HepG2 (cell line): ENCODE data around the gene NUP155. TPM values are rescaled to one million over a fixed set of nuclear protein-coding genes. Genes with fewer than 3 reads are reported as not detected.
"Not testable (repeated sequence)": the region's sequence is repeated elsewhere in the genome, so short reads cannot be mapped to it uniquely, and the experiment has no call there.

Experiments
- ATAC-seq: fragments of 200-7000 bp; cut with Tn5 transposase; 3 replicates; pipeline ENCODE4 v1.9.1; 2020; ENCODE audit warnings: mild to moderate bottlenecking, moderate library complexity
- BruUV-seq: library from RNA; stranded (reverse); fragments of 400-500 nt; replicated peaks from 2 replicates; lab custom pipeline; 2021; lab: Mats Ljungman, UMichigan
- CTCF ChIA-PET: fragments of 300-600 bp; formaldehyde crosslinking; extraction: SDS; loops from one replicate; lab custom pipeline; 2021; ENCODE audit warnings: low total read pairs, inconsistent platforms, low intra/inter-chr PET ratio; lab: Yijun Ruan, JAX
- POLR2A ChIA-PET: fragments of 350-600 bp; sonication (Branson Sonifier 250); formaldehyde crosslinking; loops from one replicate; lab custom pipeline; 2020; ENCODE audit warnings: antibody characterized with exemption, inconsistent platforms; lab: Yijun Ruan, JAX
- DNase-seq: peaks from one replicate; pipeline ENCODE4 v3.0.0-alpha.2; 2015; ENCODE audit warnings: low spot score
- FAIRE-seq: peaks from 3 replicates; lab custom pipeline; 2011; peaks lifted over from hg19 to GRCh38; lab: Jason Lieb, UNC
- H2AFZ ChIP-seq: one replicate; pipeline ENCODE4 v1.6.1; 2011; ENCODE audit warnings: low read length, inconsistent platforms
- H3K27ac ChIP-seq: fragments of 300-600 bp; 3 replicates; pipeline ENCODE4 v1.8.0; 2011; ENCODE audit warnings: mixed run types, mild to moderate bottlenecking, mixed read lengths, low read length, inconsistent platforms; ENCODE audit not compliant: insufficient read depth; ENCODE audit errors: extremely low read length
- H3K27me3 ChIP-seq, 2 experiments: fragments of 200-600 bp in 1 of 2; 2 replicates in 1 of 2; 3 replicates in 1 of 2; pipeline versions ENCODE4 v1.6.0 to v1.8.0; 2011; ENCODE audit warnings: low read length in 2 of 2, mild to moderate bottlenecking in 2 of 2, moderate library complexity in 2 of 2, inconsistent platforms in 1 of 2; ENCODE audit not compliant: insufficient read depth in 2 of 2, control insufficient read depth in 1 of 2
- H3K36me3 ChIP-seq, 2 experiments: fragments of 200-600 bp in 1 of 2; replicated peaks in 1 of 2; 2 replicates in 1 of 2; 3 replicates in 1 of 2; pipeline versions ENCODE4 v1.5.1 to v1.8.0; 2011; ENCODE audit warnings: low read length in 2 of 2, inconsistent platforms in 1 of 2; ENCODE audit not compliant: insufficient read depth in 2 of 2, control insufficient read depth in 1 of 2
- H3K4me1 ChIP-seq: 2 replicates; pipeline ENCODE4 v1.5.1; 2012; ENCODE audit warnings: low read length, inconsistent platforms; ENCODE audit not compliant: insufficient read depth
- H3K4me2 ChIP-seq: 2 replicates; pipeline ENCODE4 v1.6.0; 2011; ENCODE audit warnings: low read depth, low read length, inconsistent platforms
- H3K4me3 ChIP-seq, 3 experiments: fragments of 200-600 bp in 1 of 3; sonication (generic), shearing (Covaris generic) in 1 of 3; replicated peaks in 1 of 3; 2 replicates each; pipeline ENCODE4 v1.5.1; 2011 to 2016; ENCODE audit warnings: low read length in 3 of 3, inconsistent platforms in 2 of 3, low read depth in 2 of 3, mild to moderate bottlenecking in 2 of 3, control low read depth in 1 of 3, mixed read lengths in 1 of 3; ENCODE audit not compliant: insufficient read depth in 1 of 3
- H3K79me2 ChIP-seq: one replicate; pipeline ENCODE4 v1.6.1; 2011; ENCODE audit warnings: low read length, inconsistent platforms; ENCODE audit not compliant: insufficient read depth
- H3K9ac ChIP-seq: 2 replicates; pipeline ENCODE4 v1.6.0; 2011; ENCODE audit warnings: mild to moderate bottlenecking, low read depth, low read length, inconsistent platforms; ENCODE audit not compliant: insufficient read depth
- H3K9me3 ChIP-seq: 2 replicates; pipeline ENCODE4 v1.5.1; 2012; ENCODE audit warnings: mild to moderate bottlenecking, low read length
- H4K20me1 ChIP-seq: 2 replicates; pipeline ENCODE4 v1.6.0; 2011; ENCODE audit warnings: inconsistent platforms, mild to moderate bottlenecking, low read length, moderate library complexity; ENCODE audit not compliant: insufficient read depth
- DZIP1 ChIP-seq: sonication (generic); formaldehyde crosslinking; IDR thresholded peaks from 2 replicates; pipeline ENCODE4 v1.5.0; 2020; ENCODE audit warnings: mild to moderate bottlenecking, missing genetic modification reagents
- GPN1 ChIP-seq: sonication (generic); formaldehyde crosslinking; IDR thresholded peaks from 2 replicates; pipeline ENCODE4 v1.5.1; 2020; ENCODE audit warnings: missing genetic modification reagents, borderline replicate concordance
- NAIF1 ChIP-seq: sonication (generic); formaldehyde crosslinking; IDR thresholded peaks from 2 replicates; pipeline ENCODE4 v1.5.0; 2020; ENCODE audit warnings: mild to moderate bottlenecking, missing genetic modification reagents, borderline replicate concordance
- ZBTB7A ChIP-seq: sonication (generic); formaldehyde crosslinking; IDR thresholded peaks from 2 replicates; pipeline ENCODE4 v1.8.0; 2022; ENCODE audit warnings: mild to moderate bottlenecking, missing genetic modification reagents
- ZMYM4 ChIP-seq: sonication (generic); formaldehyde crosslinking; IDR thresholded peaks from 2 replicates; pipeline ENCODE4 v1.8.1; 2023; ENCODE audit warnings: mild to moderate bottlenecking, missing genetic modification reagents
- ZNF225 ChIP-seq: sonication (generic); formaldehyde crosslinking; IDR thresholded peaks from 2 replicates; pipeline ENCODE4 v1.4.0; 2020; ENCODE audit warnings: mild to moderate bottlenecking, missing genetic modification reagents
- ZNF761 ChIP-seq: sonication (generic); formaldehyde crosslinking; conservative IDR thresholded peaks from 2 replicates; pipeline ENCODE4 v1.4.0; 2020; ENCODE audit warnings: mild to moderate bottlenecking, missing genetic modification reagents
- ZSCAN31 ChIP-seq: sonication (generic); formaldehyde crosslinking; IDR thresholded peaks from 2 replicates; pipeline ENCODE4 v1.5.0; 2020; ENCODE audit warnings: low read depth, mild to moderate bottlenecking, missing genetic modification reagents
- WGBS: methylation state at CpG from one replicate; pipeline ENCODE4 v1.1.6; 2017; ENCODE audit warnings: low lambda C conversion rate; 5-methylcytosine and 5-hydroxymethylcytosine counted together
- in situ Hi-C: cut with HindIII; loops from 2 replicates; pipeline ENCODE4 v1.10.0; 2017; ENCODE audit warnings: low pct_unique_long_range_greater_than_20kb; ENCODE audit not compliant: extremely low pct_ligation_motif_present
- intact Hi-C: fragments of 100-400 bp; cut with micrococcal nuclease; formaldehyde crosslinking; loops from one replicate; pipeline ENCODE4 v1.10.0; 2022; ENCODE audit not compliant: unreplicated experiment
- polyA plus RNA-seq, 8 experiments: library from polyadenylated mRNA; depleted of rRNA in 3 of 8; stranded (reverse) in 7 of 8; unstranded in 1 of 8; fragments of >200 nt; fragmentation: Illumina TruSeq in 4 of 8; extraction: Trizol in 4 of 8; gene quantifications; 2 replicates each; pipeline versions ENCODE4 v1.2.1 to v1.2.3, GENCODE V29; 2011 to 2016; ENCODE audit warnings: low read depth in 4 of 8, missing spikeins in 1 of 8, mixed read lengths in 1 of 8; ENCODE audit not compliant: insufficient read depth in 1 of 8
- total RNA-seq, 5 experiments: library from RNA; depleted of rRNA; stranded (reverse); fragments of >200 nt; fragmentation: Illumina TruSeq; extraction: Trizol; gene quantifications; 2 replicates each; pipeline ENCODE4 v1.2.3, GENCODE V29; 2016; ENCODE audit warnings: low read depth in 1 of 5
- TF ChIP-seq, protein P1 (sequence below): sonication (generic); formaldehyde crosslinking; IDR thresholded peaks from 2 replicates; pipeline ENCODE4 v1.5.0; 2020; ENCODE audit warnings: missing genetic modification reagents, mild to moderate bottlenecking, borderline replicate concordance

NUP155 gene
- total and polyA plus RNA-seq, 2 of the 13 experiments (the other 11 are each of a cell fraction or from before 2014, with no cell fraction given): 13.0 to 57.4 TPM

DNA sequence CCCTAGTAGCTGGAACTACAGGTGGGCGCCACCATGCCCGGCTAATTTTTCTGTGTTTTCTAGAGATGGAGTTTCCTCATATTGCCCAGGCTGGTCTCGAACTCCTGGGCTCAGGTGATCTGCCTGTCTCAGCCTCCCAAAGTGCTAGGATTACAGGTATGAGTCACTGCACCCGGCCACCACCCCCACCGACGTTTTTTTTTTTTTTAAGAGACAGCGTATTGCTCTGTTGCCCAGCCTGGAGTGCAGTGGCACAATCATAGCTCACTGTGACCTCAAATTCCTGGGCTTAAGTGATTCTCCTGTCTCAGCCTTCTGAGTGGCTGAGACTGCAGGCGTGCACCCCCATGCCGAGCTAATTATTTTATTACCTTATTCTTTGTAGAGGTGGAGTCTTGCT is 46.4 kb upstream of the NUP155 start:
- no TSS peak for BruUV-seq
- CTCF ChIA-PET: no interaction called here
- H3K4me3 ChIP-seq: no peak overlapping the region
- POLR2A ChIA-PET: no interaction called here
- no peak overlapping the region for H3K9ac ChIP-seq
- H3K4me1 ChIP-seq: no peaks in the 10 kb centered on the region
- H3K9me3 ChIP-seq: no peaks in the 10 kb centered on the region
- intact Hi-C loops (no loop called here), in situ Hi-C loops (no loop called here)
- no peaks in the 10 kb centered on the region for H3K27me3 ChIP-seq
- 96% methylated on average over 9 of the region's 9 CpGs for WGBS
- ATAC-seq: no peak
- H3K4me2 ChIP-seq: no peak overlapping the region
- no peaks in the 10 kb centered on the region; a peak in 1 of 5 replicates for H3K36me3 ChIP-seq
- no peak overlapping the region for H3K27ac ChIP-seq
- no peak for FAIRE-seq
- no peaks in the 10 kb centered on the region for H4K20me1 ChIP-seq
- no peak for TF ChIP-seq ZSCAN31 (CRISPR knock-in tag)
- no peaks in the 10 kb centered on the region for H3K79me2 ChIP-seq
- DNase-seq: no peak
- H2AFZ ChIP-seq: no peak overlapping the region

DNA sequence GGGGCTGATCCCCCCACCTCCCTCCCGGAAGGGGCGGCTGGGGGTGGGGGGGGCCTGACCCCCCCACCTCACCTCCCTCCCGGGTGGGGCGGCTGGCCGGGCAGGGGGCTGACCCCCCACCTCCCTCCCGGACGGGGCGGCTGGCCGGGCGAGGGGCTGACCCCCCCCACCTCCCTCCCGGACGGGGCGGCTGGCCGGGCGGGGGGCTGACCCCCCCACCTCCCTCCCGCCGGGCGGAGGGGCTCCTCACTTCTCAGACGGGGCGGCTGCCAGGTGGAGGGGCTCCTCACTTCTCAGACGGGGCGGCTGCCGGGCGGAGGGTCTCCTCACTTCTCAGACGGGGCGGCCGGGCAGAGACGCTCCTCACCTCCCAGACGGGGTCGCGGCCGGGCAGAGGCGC is 44.5 kb upstream of the NUP155 start:
- BruUV-seq, ATAC-seq, H4K20me1 ChIP-seq, H3K4me3 ChIP-seq, H3K27ac ChIP-seq, H3K36me3 ChIP-seq, DNase-seq, H3K4me2 ChIP-seq, H3K9ac ChIP-seq, H2AFZ ChIP-seq, H3K79me2 ChIP-seq, in situ Hi-C loops, POLR2A ChIA-PET, H3K9me3 ChIP-seq, intact Hi-C loops, FAIRE-seq, CTCF ChIA-PET, H3K4me1 ChIP-seq, H3K27me3 ChIP-seq: not testable (repeated sequence)
- WGBS: no CpG with 5 or more reads among the region's 33 CpGs

- Histone ChIP-seq H3K27ac (no peak overlapping the region), H3K4me3 (no peak overlapping the region), H3K36me3 (peaks cover 0 to 4% of the 10 kb centered on the region in 2 experiments; a peak in 2 of 5 replicates), H3K27me3 (no peaks in the 10 kb centered on the region), H3K4me1 (no peaks in the 10 kb centered on the region), H3K4me2 (no peak overlapping the region), H3K79me2 (no peaks in the 10 kb centered on the region), H2AFZ (no peak overlapping the region), H3K9me3 (no peaks in the 10 kb centered on the region), H4K20me1 (no peaks in the 10 kb centered on the region), H3K9ac (no peak overlapping the region)
- intact Hi-C loops: loop anchor here (2.0 to 5.0 kb wide), 2 partner anchors 305 to 990 kb away; no protein-coding TSS in a partner anchor
- DNase-seq: no peak
- FAIRE-seq: no peak
- peak; percentile 43; the same call in 2 of the 3 replicates for ATAC-seq
- ChIA-PET CTCF (interaction anchor here (0.8 to 2.1 kb wide), 4 partner anchors 140 to 780 kb away, joined by 3 to 12 read pairs (median 6); no protein-coding TSS in a partner anchor), POLR2A (no interaction called here)
- 91% methylated on average over 3 of the region's 3 CpGs for WGBS
- in situ Hi-C loops: no loop called here
- no TSS peak for BruUV-seq
- no peak for TF ChIP-seq GPN1 (CRISPR knock-in tag)
- TF ChIP-seq, protein P1, sequence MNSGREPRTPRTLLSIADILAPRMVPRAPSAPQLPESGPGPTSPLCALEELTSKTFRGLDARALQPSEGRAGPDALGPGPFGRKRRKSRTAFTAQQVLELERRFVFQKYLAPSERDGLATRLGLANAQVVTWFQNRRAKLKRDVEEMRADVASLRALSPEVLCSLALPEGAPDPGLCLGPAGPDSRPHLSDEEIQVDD (CRISPR knock-in tag): no peak
- TF ChIP-seq ZBTB7A (CRISPR knock-in tag): no peak
- TF ChIP-seq DZIP1: no peak
- TF ChIP-seq NAIF1 (CRISPR knock-in tag): no peak
- TF ChIP-seq ZNF761: no peak
- TF ChIP-seq ZMYM4 (CRISPR knock-in tag): no peak
- TF ChIP-seq ZNF225 (CRISPR knock-in tag): no peak
These were observed 41.6 kb upstream of the NUP155 start for GRCh38 chr5:37412515-37412914.
